Immature natural killer cell (primary cell): Measurements from ENCODE around the gene BHLHA15. TPM values are rescaled to one million over a fixed set of nuclear protein-coding genes. Genes with fewer than 3 reads are reported as not detected.

Experiments used
- DNase-seq, 3 donors: peaks; one replicate each; pipeline ENCODE4 v3.0.0; 2022; ENCODE audit warnings: mixed read lengths in 1 of 3
- H3K27ac Mint-ChIP-seq, 6 donors: one replicate each; pipeline ENCODE4 v1.8.0; 2020; ENCODE audit warnings: mixed read lengths in 6 of 6, mild to moderate bottlenecking in 5 of 6, inconsistent platforms in 4 of 6, moderate library complexity in 3 of 6
- H3K27me3 Mint-ChIP-seq, 3 donors: one replicate each; pipeline ENCODE4 v1.8.0; 2020 to 2021; ENCODE audit warnings: low read depth in 3 of 3, mild to moderate bottlenecking in 3 of 3, mixed read lengths in 3 of 3, moderate library complexity in 3 of 3, inconsistent platforms in 1 of 3
- H3K36me3 Mint-ChIP-seq, 3 donors: one replicate each; pipeline ENCODE4 v1.8.0; 2020; ENCODE audit warnings: mixed read lengths in 3 of 3, inconsistent platforms in 2 of 3, mild to moderate bottlenecking in 2 of 3
- H3K4me1 Mint-ChIP-seq, 2 donors: one replicate each; pipeline ENCODE4 v1.8.0; 2020; ENCODE audit warnings: inconsistent platforms in 2 of 2, mild to moderate bottlenecking in 2 of 2, mixed read lengths in 2 of 2, moderate library complexity in 1 of 2
- H3K4me3 Mint-ChIP-seq, 5 donors: one replicate each; pipeline ENCODE4 v1.8.0; 2020; ENCODE audit warnings: mild to moderate bottlenecking in 5 of 5, mixed read lengths in 5 of 5, inconsistent platforms in 3 of 5, moderate library complexity in 3 of 5
- H3K9me3 Mint-ChIP-seq, 6 donors: one replicate each; pipeline ENCODE4 v1.8.0; 2020; ENCODE audit warnings: mild to moderate bottlenecking in 6 of 6, mixed read lengths in 6 of 6, inconsistent platforms in 4 of 6, moderate library complexity in 3 of 6
- polyA plus RNA-seq, 3 donors: library from polyadenylated mRNA; unstranded; fragments of 300-500 nt; fragmentation: Illumina TruSeq; gene quantifications; one replicate each; pipeline ENCODE4 v1.2.3, GENCODE V29; 2021

BHLHA15 gene
- polyA plus RNA-seq, 3 donors from 2014 or later, result not detected

DNA sequence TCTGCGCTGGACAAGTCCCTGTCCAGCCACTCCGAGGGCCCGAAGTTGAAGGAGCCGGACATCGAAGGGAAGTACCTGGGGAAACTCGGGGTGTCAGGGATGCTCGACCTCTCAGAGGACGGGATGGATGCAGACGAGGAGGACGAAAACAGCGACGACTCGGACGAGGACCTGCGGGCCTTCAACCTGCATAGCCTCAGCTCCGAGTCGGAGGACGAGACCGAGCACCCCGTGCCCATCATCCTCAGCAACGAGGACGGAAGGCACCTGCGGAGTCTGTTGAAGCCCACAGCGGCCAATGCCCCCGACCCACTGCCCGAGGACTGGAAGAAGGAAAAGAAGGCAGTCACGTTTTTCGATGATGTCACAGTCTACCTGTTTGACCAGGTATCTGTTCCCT lies 17.1 kb upstream of the BHLHA15 start:
- H3K27me3 Mint-ChIP-seq, result peaks cover 0 to 3% (median 0%) of the 10 kb centered on the region in 3 donors
- peaks cover 4 to 5% of the 10 kb centered on the region in 2 donors for H3K4me1 Mint-ChIP-seq
- H3K36me3 Mint-ChIP-seq, result peaks cover 29 to 54% (median 32%) of the 10 kb centered on the region in 3 donors
- DNase-seq, result no peak
- no peak overlapping the region for H3K4me3 Mint-ChIP-seq
- H3K27ac Mint-ChIP-seq, result no peak overlapping the region
- no peaks in the 10 kb centered on the region for H3K9me3 Mint-ChIP-seq

DNA sequence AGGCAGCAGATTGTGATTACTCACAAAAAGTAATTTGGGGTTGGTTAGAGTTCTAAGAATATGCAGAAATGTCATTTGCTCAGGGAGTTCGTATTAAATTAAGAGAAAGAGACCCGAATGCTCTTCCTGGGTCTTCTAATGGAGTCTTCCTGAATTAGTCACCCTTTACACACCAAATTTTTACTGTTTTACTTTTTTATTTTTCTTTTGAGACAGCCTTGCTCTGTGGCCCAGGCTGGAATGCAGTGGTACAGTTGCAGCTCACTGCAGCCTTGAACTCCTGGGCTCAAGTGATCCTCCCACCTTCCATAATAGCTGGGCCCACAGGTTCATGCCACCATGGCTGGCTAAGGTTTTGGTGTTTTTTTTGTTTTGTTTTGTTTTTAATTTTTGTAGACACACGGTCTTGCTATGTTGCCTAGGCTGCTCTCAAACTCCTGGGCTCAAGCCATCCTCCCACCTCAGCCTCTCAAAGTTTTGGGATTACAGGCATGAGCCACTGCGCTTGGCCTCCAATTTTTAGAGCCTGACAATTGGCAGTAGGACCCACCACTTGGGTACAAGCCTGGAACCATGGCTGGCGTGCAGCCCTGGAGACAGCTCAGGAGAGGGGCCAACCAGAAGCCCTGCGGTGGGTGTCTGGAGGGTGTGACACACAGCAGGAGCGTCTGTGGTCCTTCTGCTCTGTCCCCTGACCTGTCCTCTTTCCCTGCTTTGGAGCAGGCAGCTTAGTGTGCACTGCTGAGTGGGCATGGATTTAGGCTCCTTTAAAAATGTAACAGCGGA lies 16.4 kb upstream of the BHLHA15 start:
- Mint-ChIP-seq H3K36me3 (peaks cover 29 to 52% (median 33%) of the 10 kb centered on the region in 3 donors), H3K4me3 (no peak overlapping the region), H3K9me3 (no peaks in the 10 kb centered on the region), H3K27me3 (peaks cover 0 to 2% (median 0%) of the 10 kb centered on the region in 3 donors), H3K4me1 (peaks cover 0 to under 1% of the 10 kb centered on the region in 2 donors), H3K27ac (no peak overlapping the region)
- no peak for DNase-seq

DNA sequence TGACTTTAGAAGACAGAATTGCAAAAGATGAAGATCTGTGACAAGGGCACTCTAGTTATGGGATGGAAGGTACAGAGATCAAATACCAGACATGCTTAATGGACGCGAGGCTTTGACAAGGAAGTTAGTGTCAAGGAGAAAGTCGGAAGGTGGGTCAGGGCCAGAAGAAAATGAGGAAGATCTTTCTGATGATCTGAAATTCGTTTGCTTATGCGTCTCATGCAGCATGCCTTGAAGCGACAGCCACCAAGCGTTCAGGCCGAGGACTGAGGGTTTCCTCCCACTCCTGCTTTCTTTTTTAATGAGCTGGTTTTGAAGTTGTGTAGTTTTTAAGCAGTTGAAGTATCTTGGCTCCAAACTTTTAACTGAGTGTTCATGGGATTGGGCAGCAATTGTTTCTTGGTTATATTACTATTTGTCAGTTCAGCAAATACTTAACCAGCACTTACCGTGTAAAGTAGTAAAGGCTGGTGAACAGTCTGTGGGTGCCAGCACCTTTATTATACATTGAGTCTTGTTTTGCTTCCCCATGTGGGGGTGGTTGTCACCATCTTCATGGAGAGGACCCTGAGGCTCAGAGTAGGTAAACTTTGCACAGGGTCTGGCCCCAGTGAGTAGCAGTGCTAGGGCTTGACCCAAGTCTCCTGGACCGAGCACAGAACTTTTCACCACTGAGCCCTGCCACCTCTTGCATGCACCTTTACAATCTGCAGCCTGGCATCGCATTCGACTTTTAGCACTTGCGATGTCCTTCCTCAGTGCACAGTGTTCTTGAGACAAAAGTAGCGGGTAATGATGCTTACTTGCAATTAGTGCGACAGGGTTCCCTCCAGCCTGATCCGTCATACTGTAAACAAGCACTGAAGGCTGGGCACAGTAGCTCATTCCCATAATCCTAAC lies 14.3 kb upstream of the BHLHA15 start:
- Mint-ChIP-seq H3K4me1 (peaks cover 8 to 19% of the 10 kb centered on the region in 2 donors), H3K27ac (peak overlapping the region in 1 of 6 donors; percentile 36), H3K4me3 (no peak overlapping the region), H3K9me3 (no peaks in the 10 kb centered on the region), H3K36me3 (peaks cover 26 to 42% (median 31%) of the 10 kb centered on the region in 3 donors), H3K27me3 (peaks cover 0 to 3% (median 2%) of the 10 kb centered on the region in 3 donors)
- no peak for DNase-seq

DNA sequence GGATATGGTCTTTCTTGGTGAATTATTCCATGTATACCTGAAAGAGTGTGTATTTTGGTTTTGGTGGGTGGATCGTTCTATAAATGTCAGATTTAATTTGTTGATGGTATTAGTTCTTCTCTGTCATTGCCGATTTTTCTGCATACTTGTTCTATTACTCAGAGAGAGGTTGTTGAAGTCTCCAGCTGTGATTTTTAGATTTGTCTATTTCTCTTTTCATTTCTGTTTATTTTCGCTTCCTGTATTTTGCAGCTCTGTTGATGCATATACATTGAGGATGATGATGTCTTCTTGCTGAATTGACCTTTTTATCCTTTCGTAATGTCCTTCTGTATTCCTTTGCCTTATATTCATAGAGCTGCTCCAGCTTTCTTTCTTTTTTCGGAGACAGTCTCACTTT lies 12.1 kb upstream of the BHLHA15 start:
- Mint-ChIP-seq H3K4me1 (peaks cover 24 to 35% of the 10 kb centered on the region in 2 donors), H3K36me3 (peaks cover 16 to 32% (median 31%) of the 10 kb centered on the region in 3 donors), H3K4me3 (no peak overlapping the region), H3K27me3 (peaks cover 0 to 3% (median 2%) of the 10 kb centered on the region in 3 donors), H3K9me3 (no peaks in the 10 kb centered on the region), H3K27ac (no peak overlapping the region)
- DNase-seq, result no peak

DNA sequence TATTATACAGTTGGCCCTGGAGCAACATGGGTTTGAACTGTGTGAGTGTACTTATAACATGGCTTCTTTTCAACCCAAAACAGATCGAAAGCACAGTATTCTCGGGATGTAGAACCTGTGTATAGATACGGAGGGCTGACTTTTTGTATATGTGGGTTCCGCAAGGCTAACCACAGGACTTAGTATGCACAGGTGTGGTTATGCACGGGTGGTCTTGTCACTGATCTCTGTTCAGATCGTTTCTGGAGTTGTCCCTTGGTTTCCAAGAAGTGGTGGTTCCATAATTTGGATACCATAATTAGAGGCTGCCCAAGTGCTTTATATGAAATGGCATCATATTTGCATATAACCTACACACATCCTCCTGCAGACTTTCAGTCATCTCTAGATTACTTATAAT lies 10.9 kb upstream of the BHLHA15 start:
- Mint-ChIP-seq H3K9me3 (no peaks in the 10 kb centered on the region), H3K27ac (peak overlapping the region in 1 of 6 donors; percentile 18), H3K4me3 (no peak overlapping the region), H3K4me1 (peaks cover 24 to 35% of the 10 kb centered on the region in 2 donors), H3K36me3 (peaks cover 16 to 28% (median 26%) of the 10 kb centered on the region in 3 donors), H3K27me3 (peaks cover 0 to 3% (median 2%) of the 10 kb centered on the region in 3 donors)
- no peak for DNase-seq

DNA sequence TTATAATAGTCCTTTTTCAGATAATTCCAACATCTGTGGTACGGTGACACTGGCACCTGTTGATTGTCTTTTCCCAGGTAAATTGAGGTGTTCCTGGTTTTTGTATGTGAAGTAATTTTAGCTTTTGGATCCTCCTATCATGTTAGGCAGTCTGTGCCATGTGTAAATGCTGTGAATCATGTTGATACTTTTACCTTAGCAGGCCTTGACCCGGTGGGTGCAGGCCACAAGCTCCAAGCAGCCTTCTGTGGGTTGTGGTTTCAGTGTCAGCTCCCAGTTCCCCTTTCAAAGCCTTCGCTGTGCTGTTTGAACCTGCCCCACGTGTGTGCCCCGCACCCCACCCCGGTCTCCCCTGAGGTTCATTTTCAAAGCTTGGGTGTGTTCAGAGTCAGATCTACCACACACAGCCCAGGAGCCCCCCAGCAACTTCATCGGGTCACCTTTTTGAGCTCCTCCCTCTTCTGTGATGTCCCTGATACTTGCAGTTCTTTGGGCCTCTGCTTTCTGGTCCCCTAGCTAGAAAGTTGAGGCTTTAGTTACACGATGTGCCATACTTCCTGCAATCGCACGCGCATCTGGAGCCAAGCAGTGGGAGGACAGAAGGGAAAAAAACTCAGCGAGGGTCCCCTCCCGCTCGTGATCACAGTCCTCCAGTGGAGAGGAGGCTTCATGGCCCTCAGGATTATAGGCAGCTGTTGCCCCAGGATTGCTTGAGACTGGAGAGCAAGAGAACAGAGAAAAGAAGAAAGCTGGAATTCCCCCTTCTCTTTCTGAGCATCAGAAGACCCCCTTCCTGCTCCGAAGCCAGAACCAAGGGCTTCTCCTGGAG lies 8.7 kb upstream of the BHLHA15 start:
- peak; percentile 40 to 52 (median 50) for DNase-seq
- H3K4me1 Mint-ChIP-seq, result peaks cover 24 to 35% of the 10 kb centered on the region in 2 donors
- peak overlapping the region; percentile 38 to 53 (median 42) for H3K4me3 Mint-ChIP-seq
- peaks cover 21 to 24% (median 23%) of the 10 kb centered on the region in 3 donors for H3K36me3 Mint-ChIP-seq
- peak overlapping the region in 4 of 6 donors; percentile 15 to 50 (median 33) for H3K27ac Mint-ChIP-seq
- H3K9me3 Mint-ChIP-seq, result no peaks in the 10 kb centered on the region
- H3K27me3 Mint-ChIP-seq, result peaks cover 0 to 3% (median 0%) of the 10 kb centered on the region in 3 donors

DNA sequence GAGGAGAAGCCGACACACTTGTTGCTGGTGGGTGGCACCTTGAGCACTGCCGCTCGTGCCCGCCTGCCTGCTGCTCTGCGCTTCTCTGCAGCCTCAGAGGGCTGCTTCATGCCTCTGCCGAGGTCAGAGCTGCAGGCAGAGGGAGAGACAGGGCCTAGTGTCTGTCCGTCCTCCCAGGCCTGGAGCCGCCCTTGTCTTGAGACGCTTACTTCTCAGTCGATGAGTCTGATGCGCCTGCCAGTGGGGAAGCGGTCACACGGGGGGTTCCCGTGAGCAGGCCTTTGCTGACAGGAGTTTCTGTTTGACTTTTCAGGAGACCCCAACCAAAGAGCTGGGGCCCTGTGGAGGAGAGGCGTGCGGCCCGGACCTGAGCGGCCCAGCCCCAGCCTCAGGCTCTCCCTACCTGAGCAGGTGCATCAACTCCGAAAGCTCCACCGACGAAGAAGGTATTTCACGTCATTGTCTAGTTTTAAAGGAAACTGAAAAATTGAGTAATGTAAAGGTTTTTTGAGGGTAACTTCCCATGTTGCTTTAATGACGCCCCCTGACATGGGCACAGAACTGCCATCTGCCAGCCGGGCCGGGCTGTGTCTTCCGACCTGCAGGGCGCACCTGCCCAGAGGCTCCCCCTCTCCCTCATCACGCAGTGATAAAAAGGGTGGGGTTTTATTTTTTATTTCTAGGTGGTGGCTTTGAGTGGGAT lies 7.8 kb upstream of the BHLHA15 start:
- no peaks in the 10 kb centered on the region for H3K9me3 Mint-ChIP-seq
- peaks cover 0 to 3% (median 0%) of the 10 kb centered on the region in 3 donors for H3K27me3 Mint-ChIP-seq
- H3K36me3 Mint-ChIP-seq, result peaks cover 17 to 28% (median 21%) of the 10 kb centered on the region in 3 donors
- H3K4me3 Mint-ChIP-seq, result no peak overlapping the region
- peaks cover 24 to 35% of the 10 kb centered on the region in 2 donors for H3K4me1 Mint-ChIP-seq
- no peak for DNase-seq
- no peak overlapping the region for H3K27ac Mint-ChIP-seq

DNA sequence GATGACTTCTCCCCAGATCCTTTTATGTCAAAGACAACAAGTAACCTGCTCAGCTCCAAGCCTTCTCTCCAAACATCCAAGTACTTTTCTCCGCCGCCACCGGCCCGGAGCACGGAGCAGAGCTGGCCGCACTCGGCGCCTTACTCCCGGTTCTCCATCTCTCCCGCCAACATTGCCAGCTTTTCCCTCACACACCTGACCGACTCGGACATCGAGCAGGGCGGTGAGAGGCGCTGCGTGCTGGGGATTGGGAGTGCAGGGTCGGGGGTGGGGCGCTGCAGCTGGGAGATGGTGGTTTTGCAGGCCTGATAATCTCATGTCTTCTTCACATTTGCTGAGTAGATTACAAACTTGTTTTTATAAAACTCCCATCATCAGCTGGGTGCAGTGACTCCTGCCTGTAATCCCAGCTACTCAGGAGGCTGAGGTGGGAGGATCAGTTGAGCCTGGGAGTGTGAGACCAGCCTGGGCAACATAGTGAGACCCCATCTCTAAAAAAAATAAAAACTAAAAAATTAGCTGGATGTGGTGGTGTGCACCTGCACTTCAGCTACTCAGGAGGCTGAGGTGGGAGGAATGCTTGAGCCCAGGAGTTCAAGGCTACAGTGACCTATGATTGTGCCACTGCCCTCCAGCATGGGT lies 7.2 kb upstream of the BHLHA15 start:
- Mint-ChIP-seq H3K4me1 (peaks cover 24 to 35% of the 10 kb centered on the region in 2 donors), H3K27ac (no peak overlapping the region), H3K4me3 (no peak overlapping the region), H3K27me3 (peaks cover 0 to 3% (median 0%) of the 10 kb centered on the region in 3 donors), H3K9me3 (no peaks in the 10 kb centered on the region), H3K36me3 (peaks cover 15 to 25% (median 18%) of the 10 kb centered on the region in 3 donors)
- DNase-seq, result no peak

DNA sequence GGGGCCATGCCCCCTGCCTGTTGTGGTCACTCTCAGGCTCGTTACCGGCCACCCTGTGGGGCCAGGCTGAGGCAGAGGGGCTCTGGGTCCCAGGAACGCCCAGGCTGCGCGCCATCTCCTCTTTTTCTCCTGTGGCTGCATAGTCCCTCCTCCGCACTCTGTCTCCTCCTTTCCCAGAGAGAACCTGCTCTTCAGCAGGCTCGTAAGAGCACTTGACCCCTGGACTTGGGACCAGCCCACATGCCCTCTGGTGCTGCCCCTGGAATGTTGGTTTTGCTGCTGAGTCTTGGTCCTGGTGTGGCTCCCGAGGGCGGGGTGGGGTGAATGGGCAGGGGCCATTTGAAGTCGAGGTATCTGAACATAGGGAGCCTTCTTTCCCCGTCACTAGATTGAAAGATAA lies 6.6 kb upstream of the BHLHA15 start:
- peaks cover 27 to 35% of the 10 kb centered on the region in 2 donors for H3K4me1 Mint-ChIP-seq
- DNase-seq, result no peak

DNA sequence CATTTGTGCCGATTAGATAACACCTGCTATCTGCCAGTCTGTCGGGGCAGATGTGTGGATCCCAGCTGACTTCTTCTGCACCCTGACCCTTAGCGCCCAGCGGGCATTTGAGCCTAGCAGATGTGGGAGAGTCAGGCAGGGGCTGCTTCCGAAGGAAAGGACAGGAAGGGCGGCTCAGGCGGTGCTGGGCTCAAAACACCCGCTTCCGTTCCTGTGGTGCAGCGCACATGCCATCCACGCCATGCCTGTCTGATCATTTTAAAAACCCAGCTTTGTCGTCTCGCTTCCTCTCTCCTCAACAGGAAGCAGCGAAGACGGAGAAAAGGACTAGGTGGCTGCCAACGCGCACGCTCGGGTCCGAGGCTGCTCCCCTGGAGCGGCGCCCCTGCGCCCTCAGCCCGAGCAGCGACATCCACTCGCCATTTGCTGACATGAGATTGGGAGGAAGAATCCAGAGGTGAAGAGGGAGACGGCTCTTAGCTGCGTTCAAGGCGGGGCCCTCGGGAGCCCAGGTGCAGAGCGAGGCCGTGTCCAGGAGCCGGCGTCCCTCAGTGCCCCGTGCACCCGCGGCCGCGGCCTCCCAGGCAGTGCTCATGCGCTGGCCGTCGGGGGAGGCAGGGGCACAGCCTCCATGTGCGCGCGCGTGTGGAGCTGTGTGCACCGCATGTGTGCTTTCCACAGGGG lies 5.9 kb upstream of the BHLHA15 start:
- peaks cover 12 to 22% (median 17%) of the 10 kb centered on the region in 3 donors for H3K36me3 Mint-ChIP-seq
- H3K4me3 Mint-ChIP-seq, result no peak overlapping the region
- no peaks in the 10 kb centered on the region for H3K9me3 Mint-ChIP-seq
- H3K4me1 Mint-ChIP-seq, result peaks cover 29 to 30% of the 10 kb centered on the region in 2 donors
- DNase-seq, result no peak
- no peak overlapping the region for H3K27ac Mint-ChIP-seq
- peaks cover 0 to 6% (median 3%) of the 10 kb centered on the region in 3 donors for H3K27me3 Mint-ChIP-seq

More for the DNA sequence above, 6.6 kb upstream of the BHLHA15 start:
- no peak overlapping the region for H3K27ac Mint-ChIP-seq
- no peaks in the 10 kb centered on the region for H3K9me3 Mint-ChIP-seq
- peaks cover 12 to 22% (median 17%) of the 10 kb centered on the region in 3 donors for H3K36me3 Mint-ChIP-seq
- H3K4me3 Mint-ChIP-seq, result no peak overlapping the region
- H3K27me3 Mint-ChIP-seq, result peaks cover 0 to 3% (median 2%) of the 10 kb centered on the region in 3 donors

DNA sequence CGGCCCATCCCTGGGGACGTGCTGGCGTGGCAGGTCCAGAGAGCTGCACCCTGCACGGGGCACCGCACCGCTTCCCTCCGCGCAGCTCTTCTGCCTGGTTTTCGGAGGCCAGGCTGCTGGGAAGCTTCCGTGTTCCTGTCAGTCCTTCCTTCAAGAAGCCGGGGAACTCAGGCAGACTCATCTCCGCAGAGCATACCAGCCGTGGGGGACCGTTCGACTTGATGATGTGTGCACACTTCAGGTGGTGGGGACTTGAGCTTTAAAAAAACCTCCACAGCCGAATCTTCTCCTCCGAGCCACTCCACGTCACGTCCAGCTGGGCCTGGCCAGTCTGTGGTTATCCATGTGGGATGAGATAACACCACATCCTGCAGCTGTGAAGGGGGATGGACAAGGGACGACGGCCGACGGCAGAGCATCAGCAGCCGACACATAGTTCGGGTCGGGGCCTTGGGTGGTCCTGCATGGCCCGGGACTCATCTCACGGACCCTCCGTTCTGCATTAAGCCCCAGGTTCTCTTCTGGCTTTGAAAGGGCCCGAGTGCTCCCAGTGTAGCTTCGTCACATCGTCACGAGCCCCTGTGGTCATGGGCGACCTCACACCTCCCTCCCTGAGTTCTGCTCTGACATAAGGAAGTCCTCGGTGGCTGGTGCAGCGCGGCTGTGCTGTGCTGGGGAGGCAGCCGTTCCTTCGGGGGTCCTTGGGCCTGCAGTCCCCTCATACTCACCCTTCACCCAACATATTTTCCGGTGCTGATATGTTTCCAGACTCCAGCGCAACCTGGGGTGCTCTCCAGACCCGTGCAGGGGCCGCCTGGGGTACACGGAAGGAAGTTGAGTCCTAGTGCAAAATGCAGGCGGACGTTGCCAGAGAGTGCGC lies 4.5 kb upstream of the BHLHA15 start:
- Mint-ChIP-seq H3K9me3 (no peaks in the 10 kb centered on the region), H3K4me1 (peaks cover 19 to 25% of the 10 kb centered on the region in 2 donors), H3K27ac (no peak overlapping the region), H3K4me3 (no peak overlapping the region), H3K27me3 (peaks cover 0 to 6% (median 1%) of the 10 kb centered on the region in 3 donors), H3K36me3 (peaks cover 12 to 22% (median 17%) of the 10 kb centered on the region in 3 donors)
- no peak for DNase-seq
